HCT116 (cell line): ENCODE data around the gene TPRG1.

ENCODE experiments used
- EZH2 ChIP-seq: fragments of 200-600 bp; sonication (generic); IDR thresholded peaks from 2 replicates; pipeline ENCODE4 v1.6.1; 2017; ENCODE audit warnings: antibody characterized with exemption, mixed run types
- JUND ChIP-seq: IDR thresholded peaks from 2 replicates; pipeline ENCODE4 v1.6.1; 2012
- POLR2A ChIP-seq: IDR thresholded peaks from 2 replicates; pipeline ENCODE4 v1.7.0; 2011; ENCODE audit warnings: borderline replicate concordance; ENCODE audit not compliant: insufficient read depth, insufficient read length; ENCODE audit errors: extremely low read depth
- POLR2AphosphoS5 ChIP-seq: IDR thresholded peaks from 2 replicates; pipeline ENCODE4 v1.6.1; 2011; ENCODE audit warnings: mild to moderate bottlenecking, low read depth, low read length, moderate library complexity
- ZNF274 ChIP-seq: fragments of 200-500 bp; sonication (Bioruptor generic); IDR thresholded peaks from 2 replicates; pipeline ENCODE4 v1.6.1; 2014; ENCODE audit warnings: mild to moderate bottlenecking, low read depth, low read length, inconsistent platforms
- TF ChIP-seq, protein P1 (sequence below), 3 experiments: fragments of 200-600 bp in 1 of 3; sonication (generic) in 1 of 3; IDR thresholded peaks in 2 of 3; conservative IDR thresholded peaks in 1 of 3; 2 replicates each; pipeline ENCODE4 v1.5.1; 2012 to 2017; ENCODE audit warnings: low read depth in 2 of 3, low read length in 2 of 3, antibody characterized with exemption in 1 of 3, borderline replicate concordance in 1 of 3, control low read depth in 1 of 3, mild to moderate bottlenecking in 1 of 3, mixed read lengths in 1 of 3, mixed run types in 1 of 3, moderate library complexity in 1 of 3; ENCODE audit not compliant: insufficient read depth in 1 of 3
- TF ChIP-seq, protein P2 (sequence below): IDR thresholded peaks from 2 replicates; pipeline ENCODE4 v1.6.1; 2012; ENCODE audit warnings: low read depth

DNA sequence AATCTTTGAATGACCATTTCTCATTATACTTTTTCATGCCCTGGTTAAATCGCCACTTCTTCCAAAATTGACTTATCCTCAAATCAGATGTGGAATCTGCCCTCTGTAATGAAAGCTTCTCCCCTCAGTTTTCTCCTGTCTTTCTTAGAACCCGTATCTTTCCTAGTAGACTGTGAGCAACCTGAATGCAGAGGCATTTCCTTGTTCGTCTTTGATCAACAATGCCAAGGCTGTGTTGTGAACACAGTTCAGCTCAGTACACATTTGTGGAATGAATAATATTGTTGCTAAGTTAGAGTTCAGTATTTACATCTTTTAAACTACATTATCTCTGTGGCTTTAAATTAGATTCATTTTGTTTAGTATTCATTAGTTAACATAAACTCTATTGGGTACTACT is 123.3 kb downstream of the TPRG1 start:
- TF ChIP-seq, protein P1, sequence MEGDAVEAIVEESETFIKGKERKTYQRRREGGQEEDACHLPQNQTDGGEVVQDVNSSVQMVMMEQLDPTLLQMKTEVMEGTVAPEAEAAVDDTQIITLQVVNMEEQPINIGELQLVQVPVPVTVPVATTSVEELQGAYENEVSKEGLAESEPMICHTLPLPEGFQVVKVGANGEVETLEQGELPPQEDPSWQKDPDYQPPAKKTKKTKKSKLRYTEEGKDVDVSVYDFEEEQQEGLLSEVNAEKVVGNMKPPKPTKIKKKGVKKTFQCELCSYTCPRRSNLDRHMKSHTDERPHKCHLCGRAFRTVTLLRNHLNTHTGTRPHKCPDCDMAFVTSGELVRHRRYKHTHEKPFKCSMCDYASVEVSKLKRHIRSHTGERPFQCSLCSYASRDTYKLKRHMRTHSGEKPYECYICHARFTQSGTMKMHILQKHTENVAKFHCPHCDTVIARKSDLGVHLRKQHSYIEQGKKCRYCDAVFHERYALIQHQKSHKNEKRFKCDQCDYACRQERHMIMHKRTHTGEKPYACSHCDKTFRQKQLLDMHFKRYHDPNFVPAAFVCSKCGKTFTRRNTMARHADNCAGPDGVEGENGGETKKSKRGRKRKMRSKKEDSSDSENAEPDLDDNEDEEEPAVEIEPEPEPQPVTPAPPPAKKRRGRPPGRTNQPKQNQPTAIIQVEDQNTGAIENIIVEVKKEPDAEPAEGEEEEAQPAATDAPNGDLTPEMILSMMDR (IDR thresholded peaks at IDR 0.05 in 2 of 3, conservative IDR thresholded peaks at IDR 0.05 in 1 of 3; ENCODE audit: borderline replicate concordance in 1 of 3, insufficient read depth in 1 of 3, low read depth in 2 of 3, low read length in 2 of 3): no peak
- TF ChIP-seq EZH2 (no peak), POLR2A (no peak), ZNF274 (no peak), POLR2AphosphoS5 (no peak), JUND (no peak)
- TF ChIP-seq, protein P2, sequence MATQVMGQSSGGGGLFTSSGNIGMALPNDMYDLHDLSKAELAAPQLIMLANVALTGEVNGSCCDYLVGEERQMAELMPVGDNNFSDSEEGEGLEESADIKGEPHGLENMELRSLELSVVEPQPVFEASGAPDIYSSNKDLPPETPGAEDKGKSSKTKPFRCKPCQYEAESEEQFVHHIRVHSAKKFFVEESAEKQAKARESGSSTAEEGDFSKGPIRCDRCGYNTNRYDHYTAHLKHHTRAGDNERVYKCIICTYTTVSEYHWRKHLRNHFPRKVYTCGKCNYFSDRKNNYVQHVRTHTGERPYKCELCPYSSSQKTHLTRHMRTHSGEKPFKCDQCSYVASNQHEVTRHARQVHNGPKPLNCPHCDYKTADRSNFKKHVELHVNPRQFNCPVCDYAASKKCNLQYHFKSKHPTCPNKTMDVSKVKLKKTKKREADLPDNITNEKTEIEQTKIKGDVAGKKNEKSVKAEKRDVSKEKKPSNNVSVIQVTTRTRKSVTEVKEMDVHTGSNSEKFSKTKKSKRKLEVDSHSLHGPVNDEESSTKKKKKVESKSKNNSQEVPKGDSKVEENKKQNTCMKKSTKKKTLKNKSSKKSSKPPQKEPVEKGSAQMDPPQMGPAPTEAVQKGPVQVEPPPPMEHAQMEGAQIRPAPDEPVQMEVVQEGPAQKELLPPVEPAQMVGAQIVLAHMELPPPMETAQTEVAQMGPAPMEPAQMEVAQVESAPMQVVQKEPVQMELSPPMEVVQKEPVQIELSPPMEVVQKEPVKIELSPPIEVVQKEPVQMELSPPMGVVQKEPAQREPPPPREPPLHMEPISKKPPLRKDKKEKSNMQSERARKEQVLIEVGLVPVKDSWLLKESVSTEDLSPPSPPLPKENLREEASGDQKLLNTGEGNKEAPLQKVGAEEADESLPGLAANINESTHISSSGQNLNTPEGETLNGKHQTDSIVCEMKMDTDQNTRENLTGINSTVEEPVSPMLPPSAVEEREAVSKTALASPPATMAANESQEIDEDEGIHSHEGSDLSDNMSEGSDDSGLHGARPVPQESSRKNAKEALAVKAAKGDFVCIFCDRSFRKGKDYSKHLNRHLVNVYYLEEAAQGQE: no peak
